Measurements from ENCODE around the gene COMMD3.

DNA sequence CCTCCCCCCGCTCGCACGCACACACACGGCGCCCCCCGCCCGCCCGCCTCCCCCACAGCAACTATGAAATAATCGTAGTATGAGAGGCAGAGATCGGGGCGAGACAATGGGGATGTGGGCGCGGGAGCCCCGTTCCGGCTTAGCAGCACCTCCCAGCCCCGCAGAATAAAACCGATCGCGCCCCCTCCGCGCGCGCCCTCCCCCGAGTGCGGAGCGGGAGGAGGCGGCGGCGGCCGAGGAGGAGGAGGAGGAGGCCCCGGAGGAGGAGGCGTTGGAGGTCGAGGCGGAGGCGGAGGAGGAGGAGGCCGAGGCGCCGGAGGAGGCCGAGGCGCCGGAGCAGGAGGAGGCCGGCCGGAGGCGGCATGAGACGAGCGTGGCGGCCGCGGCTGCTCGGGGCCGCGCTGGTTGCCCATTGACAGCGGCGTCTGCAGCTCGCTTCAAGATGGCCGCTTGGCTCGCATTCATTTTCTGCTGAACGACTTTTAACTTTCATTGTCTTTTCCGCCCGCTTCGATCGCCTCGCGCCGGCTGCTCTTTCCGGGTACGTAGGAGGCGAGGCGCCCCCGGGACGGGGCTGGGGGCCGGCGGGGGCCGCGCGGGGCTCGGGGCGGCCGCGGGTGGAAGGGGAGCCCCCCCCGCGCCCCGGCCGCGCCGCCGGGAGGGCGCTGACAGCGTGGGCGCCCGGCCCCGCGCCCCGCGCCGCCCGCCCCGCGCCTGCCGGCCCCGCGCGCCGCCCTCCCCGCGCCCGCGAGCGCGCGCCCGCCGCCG is 5.2 kb downstream of the COMMD3 start:
- TF ChIP-seq, protein P1, sequence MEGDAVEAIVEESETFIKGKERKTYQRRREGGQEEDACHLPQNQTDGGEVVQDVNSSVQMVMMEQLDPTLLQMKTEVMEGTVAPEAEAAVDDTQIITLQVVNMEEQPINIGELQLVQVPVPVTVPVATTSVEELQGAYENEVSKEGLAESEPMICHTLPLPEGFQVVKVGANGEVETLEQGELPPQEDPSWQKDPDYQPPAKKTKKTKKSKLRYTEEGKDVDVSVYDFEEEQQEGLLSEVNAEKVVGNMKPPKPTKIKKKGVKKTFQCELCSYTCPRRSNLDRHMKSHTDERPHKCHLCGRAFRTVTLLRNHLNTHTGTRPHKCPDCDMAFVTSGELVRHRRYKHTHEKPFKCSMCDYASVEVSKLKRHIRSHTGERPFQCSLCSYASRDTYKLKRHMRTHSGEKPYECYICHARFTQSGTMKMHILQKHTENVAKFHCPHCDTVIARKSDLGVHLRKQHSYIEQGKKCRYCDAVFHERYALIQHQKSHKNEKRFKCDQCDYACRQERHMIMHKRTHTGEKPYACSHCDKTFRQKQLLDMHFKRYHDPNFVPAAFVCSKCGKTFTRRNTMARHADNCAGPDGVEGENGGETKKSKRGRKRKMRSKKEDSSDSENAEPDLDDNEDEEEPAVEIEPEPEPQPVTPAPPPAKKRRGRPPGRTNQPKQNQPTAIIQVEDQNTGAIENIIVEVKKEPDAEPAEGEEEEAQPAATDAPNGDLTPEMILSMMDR (conservative IDR thresholded peaks at IDR 0.05; ENCODE audit: low read length), result no peak
- TF ChIP-seq EZH2phosphoT487 (IDR thresholded peaks at IDR 0.05; ENCODE audit: borderline replicate concordance), result no peak

Data from Loucy (cell line).